Tongue (tissue), 2 donors: ENCODE measurements around the gene CARS2. TPM values are rescaled to one million over a fixed set of nuclear protein-coding genes. Genes with fewer than 3 reads are reported as not detected.
A peak's percentile ranks its signal among the peaks of the same experiment; 100 is the strongest.
"Not testable (repeated sequence)": the region's sequence is repeated elsewhere in the genome, so short reads cannot be mapped to it uniquely, and the experiment has no call there.

Experiments used
- DNase-seq: peaks from one replicate; pipeline ENCODE4 v3.0.0-alpha.2; 2015
- total RNA-seq: library from RNA; depleted of rRNA; stranded (reverse); fragments of >200 nt; gene quantifications from one replicate; pipeline ENCODE4 v1.2.3, GENCODE V29; 2014

Gene CARS2
- total RNA-seq, 1 donor from 2014 or later = 77.1 TPM

DNA sequence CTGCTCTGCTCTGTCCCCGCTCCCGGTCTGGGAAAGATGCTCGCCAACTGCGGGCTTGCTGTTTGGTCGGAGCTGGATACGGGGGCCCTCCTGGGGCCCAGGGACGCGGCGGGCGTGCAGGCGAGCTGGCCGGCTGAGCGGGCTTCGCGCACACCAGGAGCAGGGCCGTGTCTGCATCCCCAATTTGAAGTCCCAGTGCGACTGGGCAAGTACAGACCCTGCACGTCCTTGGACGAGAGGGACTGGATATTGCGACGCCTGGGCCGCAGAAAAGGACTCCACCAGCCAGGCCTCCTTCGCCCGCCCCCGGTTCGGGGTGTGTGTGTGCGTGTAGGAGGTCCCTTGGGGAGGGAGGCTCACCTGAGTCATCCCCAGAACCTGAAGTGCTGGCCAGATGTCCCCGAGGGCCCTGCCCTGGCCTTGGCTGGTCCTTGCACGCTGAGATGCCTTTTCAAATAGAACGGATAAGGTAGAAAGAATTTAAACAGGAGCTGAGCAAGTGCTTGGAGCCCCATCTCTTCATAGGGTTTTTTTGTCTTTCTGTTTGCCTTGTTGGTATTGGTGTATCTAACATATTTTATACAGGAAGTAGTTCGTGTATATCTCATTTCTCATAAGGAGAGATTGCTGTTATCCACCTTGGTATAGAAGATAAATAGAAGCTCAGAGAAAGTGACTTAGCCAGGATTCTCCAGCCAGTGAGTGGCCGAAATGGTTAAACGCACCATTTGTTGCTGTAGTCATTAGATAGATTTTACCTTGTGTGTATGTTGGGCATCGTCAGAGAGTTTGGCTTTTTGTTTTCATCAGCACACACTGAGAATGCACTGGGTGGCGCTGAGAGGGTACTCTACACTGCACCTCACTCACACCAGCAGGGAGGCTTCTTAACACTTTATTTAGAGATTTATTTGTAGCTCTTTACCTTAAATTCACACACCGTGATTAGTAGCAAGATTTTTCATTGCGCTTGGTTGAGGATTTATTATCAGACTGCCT is 89.5 kb downstream of the CARS2 start:
- peak; percentile 26 for DNase-seq

DNA sequence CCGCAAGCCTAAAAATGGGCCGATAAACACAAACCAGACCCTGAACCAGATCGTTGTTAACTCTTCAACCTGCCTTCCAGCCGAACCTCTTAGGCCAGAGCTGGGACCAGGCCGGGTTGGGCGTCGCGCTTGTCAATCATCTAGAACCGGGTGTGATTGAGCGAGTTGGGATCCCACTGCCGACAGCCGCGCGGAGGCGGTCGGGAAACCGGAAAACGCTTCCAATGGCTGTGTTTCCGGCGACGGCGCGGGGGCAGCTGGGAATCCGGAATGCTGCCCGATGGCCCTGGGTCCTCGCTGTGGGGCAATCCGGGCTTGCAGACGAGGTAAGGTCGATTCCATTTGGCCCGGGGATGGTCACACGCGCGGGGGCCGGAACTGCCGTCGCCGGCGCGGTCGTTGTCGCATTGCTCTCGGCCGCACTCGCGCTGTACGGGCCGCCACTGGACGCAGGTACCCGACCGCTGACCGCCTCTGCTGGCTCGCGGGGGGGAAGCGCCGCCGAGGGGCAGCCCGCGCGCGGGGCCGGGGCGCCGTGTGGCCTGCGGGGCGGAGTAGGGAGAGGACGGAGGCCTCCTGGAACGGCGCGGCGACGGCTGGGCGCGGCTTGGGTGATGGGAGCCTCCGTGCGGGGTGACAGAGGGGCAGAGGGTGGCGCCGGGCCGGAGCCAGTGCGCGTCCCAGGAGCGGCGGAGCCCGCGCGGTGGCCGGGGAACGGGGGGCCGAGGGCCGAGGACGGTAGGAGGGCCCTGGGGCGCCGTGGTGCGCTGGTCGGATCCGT is 90.4 kb downstream of the CARS2 start, which contains the start of gene NAXD:
TSS of gene NAXD (plus strand) at position 224 of the 781 bp plus-strand sequence. CDS start at position 281, 57 bp downstream.
- DNase-seq = peak; percentile 97

DNA sequence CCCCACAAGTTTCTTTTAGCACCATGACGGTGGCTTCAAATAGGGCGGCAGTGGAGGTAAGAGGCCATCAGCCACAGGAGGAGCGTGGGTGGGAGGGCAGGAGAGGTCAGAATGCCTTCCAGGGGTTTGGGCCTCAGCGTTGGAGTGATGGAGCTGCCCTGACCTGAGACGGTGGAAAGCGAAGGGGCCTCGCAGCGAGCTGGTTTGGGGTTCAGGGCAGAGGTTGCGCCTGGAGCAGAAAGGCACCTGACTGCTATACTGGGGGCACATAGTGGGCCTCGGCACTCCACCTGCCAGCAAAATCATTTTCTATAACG is 91.0 kb downstream of the CARS2 start:
- DNase-seq = no peak

- no peak for DNase-seq
These were observed 94.8 kb downstream of the CARS2 start for GRCh38 chr13:110610955-110611595.

DNA sequence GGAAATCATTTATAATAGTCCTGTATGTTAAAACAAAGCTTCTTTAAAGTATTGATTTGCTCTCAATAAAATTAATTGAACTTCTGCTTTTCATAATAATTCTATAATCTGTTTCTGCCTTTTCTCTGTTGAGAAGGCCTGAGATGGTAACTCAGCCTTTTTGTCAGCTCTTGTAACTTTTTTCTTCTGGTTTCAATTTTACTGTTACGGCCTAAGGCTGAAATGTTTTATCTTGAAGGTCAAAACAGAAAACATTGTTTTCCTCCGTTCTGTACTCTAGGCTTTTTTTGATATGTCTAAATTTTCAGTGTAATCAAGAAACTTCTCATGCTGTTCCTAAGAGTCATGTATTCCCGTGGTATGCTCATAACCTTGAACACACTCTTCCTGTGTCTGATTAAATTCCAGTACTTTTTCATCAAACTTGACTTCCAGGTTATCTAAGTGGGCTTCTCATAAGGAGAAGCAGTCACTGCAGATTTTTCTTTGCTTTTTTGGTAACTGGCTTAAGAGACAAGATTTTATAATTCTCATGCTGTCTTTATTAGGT is 98.2 kb downstream of the CARS2 start:
- no peak for DNase-seq

DNA sequence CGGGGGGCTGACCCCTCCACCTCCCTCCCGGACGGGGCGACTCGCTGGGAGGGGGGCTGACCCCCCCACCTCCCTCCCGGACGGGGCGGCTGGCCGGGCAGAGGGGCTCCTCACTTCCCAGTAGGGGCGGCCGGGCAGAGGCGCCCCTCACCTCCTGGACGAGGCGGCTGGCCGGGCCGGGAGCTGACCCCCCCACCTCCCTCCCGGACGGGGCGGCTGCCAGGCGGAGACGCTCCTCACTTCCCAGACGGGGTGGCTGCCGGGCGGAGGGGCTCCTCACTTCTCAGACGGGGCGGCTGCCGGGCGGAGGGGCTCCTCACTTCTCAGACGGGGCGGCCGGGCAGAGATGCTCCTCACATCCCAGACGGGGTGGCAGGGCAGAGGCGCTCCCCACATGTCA is 99.6 kb downstream of the CARS2 start:
- DNase-seq = not testable (repeated sequence)

- no peak for DNase-seq
These were observed 100.8 kb downstream of the CARS2 start for GRCh38 chr13:110605132-110605531.

DNA sequence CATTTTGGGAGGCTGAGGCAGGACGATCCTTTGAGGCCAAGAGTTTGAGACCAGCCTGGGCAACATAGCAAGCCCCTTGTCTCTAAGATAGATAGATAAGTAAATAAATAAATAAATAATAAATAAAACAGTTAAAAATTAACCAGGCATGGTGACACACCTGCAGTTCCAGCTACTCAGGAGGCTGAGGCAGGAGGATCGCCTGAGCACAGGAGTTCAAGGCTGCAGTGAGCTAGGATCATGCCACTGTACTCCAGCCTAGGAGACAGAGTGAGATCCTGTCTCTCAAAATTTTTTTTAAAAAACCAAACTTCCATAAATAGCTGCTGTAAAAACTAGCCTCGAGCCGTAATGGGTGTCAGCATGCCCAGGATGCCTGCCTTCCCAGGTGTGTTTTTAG is 104.9 kb downstream of the CARS2 start:
- no peak for DNase-seq

GRCh38 chr13:110600261-110600819 is 105.6 kb downstream of the CARS2 start:
- DNase-seq = no peak

GRCh38 chr13:110597041-110597689 is 108.8 kb downstream of the CARS2 start:
- DNase-seq = no peak

- peak; percentile 79 for DNase-seq
These were observed 112.3 kb downstream of the CARS2 start for GRCh38 chr13:110593430-110594130.

DNA sequence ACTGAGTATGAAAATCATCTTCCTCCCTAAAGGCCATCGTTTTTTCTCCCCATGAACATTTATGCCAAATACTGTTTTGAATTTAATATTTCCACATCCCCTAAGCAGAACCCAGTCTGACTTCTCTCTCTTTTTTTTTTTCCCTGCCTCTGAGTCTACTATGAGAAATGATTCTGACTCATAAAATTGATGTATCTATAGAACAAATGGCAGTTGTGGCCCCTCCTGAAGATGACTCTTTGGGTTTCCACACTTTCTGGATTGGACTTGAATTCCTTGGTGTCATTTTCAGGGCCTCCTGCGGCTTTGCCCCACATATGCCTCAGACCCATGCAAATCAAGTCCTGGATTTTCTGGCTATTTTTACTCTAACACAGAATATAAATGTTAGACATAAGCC is 113.3 kb downstream of the CARS2 start:
- DNase-seq = no peak

Other genes with a start within 250 kb of the CARS2 start
- gene RAB20, start 144.4 kb downstream of the CARS2 start, total RNA-seq = 6.6 TPM
- 21.4 TPM for gene NAXD, start 90.6 kb downstream of the CARS2 start, total RNA-seq
- gene ING1, start 7.6 kb upstream of the CARS2 start, total RNA-seq = 26.0 TPM
- gene ANKRD10, start 209.0 kb upstream of the CARS2 start, total RNA-seq = 201 TPM